K562 (cell line): ENCODE results near the gene NT5DC1.

Experiments
- KDM5B ChIP-seq: fragments of 200-600 bp; sonication (generic); IDR thresholded peaks from 2 replicates; pipeline ENCODE4 v1.6.1; 2012; ENCODE audit warnings: low read depth, mild to moderate bottlenecking, moderate library complexity, low read length, control low read depth, inconsistent platforms; ENCODE audit not compliant: insufficient replicate concordance
- PHF8 ChIP-seq: fragments of 200-600 bp; sonication (generic); IDR thresholded peaks from 2 replicates; pipeline ENCODE4 v1.6.1; 2012; ENCODE audit warnings: mixed run types, mild to moderate bottlenecking, inconsistent platforms, low read length, moderate library complexity, borderline replicate concordance
- POLR2A ChIP-seq: fragments of 450-650 bp; conservative IDR thresholded peaks from 2 replicates; pipeline ENCODE4 v1.6.1; 2016
- POLR2B ChIP-seq: fragments of 450-650 bp; IDR thresholded peaks from 2 replicates; pipeline ENCODE4 v1.6.1; 2018; ENCODE audit warnings: low read depth; ENCODE audit not compliant: partially characterized antibody
- ZNF592 ChIP-seq: fragments of 450-650 bp; IDR thresholded peaks from 2 replicates; pipeline ENCODE4 v1.6.1; 2017; ENCODE audit warnings: antibody characterized with exemption, mild to moderate bottlenecking
- ZNF707 ChIP-seq: fragments of 250-450 bp; sonication (Bioruptor Pico); conservative IDR thresholded peaks from 2 replicates; pipeline ENCODE4 v1.8.0; 2022; ENCODE audit warnings: inconsistent platforms, mild to moderate bottlenecking, moderate library complexity

DNA sequence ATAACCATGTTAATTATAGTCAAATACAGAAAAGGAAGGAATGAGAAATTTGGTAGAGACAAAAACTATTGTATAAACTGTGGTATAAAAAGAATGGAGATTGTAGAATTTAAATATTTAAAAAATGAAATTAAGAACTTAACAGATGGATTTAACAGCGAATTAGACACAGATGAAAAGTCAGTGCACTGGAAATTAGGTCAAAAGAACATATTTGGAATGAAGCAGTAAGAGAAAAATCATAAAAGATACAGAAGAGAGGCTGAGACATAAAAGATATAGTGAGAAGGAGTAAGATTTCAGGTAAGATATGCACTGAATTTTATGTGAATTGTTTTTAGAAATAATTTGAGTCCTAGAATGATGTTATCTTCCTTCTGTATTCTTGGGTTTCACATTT lies 139.2 kb downstream of the NT5DC1 start:
- TF ChIP-seq POLR2A (no peak), PHF8 (no peak), ZNF707 (CRISPR knock-in tag) (no peak), KDM5B (no peak), ZNF592 (no peak), POLR2B (no peak)
